Measurements from ENCODE around the gene GLE1. TPM values are rescaled to one million over a fixed set of nuclear protein-coding genes. Genes with fewer than 3 reads are reported as not detected.

The GLE1 gene
- total and polyA plus RNA-seq, 2 experiments from 2014 or later, result 13.3 to 19.5 TPM

DNA sequence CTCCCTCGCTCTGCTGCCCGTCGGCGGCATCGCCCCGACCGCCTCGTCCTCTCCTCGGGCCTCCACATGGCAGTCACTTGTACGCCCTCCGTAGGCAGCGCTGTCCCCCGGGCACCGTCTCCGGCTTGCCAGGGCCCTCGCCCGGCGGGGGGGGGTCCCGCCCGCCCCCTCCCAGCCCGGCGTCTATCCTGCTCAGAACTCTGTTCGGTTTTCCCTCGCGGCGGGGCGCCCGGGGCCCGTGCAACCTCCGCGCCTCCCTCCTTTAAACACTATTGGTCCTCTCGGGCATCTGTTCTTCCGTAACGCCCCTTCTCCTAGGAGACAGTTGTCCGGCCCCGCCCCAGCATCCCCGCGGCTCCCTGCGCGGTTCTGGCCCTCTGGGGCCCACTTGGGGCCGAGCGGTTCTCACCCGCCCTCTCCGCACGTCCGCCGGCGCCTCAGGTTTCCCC is 47.9 kb upstream of the GLE1 start:
- 0% methylated on average over 7 of the region's 48 CpGs for WGBS (ENCODE audit: low lambda C conversion rate, missing lambda C conversion rate)
- H2AFZ ChIP-seq, result peak overlapping the region; percentile 86
- peaks cover 6% of the 10 kb centered on the region for H3K4me1 ChIP-seq (ENCODE audit: insufficient read depth)
- peak overlapping the region; percentile 86 for H3K27ac ChIP-seq
- DNase-seq (ENCODE audit: low spot score), result peak; percentile 81
- TF ChIP-seq, protein P1, sequence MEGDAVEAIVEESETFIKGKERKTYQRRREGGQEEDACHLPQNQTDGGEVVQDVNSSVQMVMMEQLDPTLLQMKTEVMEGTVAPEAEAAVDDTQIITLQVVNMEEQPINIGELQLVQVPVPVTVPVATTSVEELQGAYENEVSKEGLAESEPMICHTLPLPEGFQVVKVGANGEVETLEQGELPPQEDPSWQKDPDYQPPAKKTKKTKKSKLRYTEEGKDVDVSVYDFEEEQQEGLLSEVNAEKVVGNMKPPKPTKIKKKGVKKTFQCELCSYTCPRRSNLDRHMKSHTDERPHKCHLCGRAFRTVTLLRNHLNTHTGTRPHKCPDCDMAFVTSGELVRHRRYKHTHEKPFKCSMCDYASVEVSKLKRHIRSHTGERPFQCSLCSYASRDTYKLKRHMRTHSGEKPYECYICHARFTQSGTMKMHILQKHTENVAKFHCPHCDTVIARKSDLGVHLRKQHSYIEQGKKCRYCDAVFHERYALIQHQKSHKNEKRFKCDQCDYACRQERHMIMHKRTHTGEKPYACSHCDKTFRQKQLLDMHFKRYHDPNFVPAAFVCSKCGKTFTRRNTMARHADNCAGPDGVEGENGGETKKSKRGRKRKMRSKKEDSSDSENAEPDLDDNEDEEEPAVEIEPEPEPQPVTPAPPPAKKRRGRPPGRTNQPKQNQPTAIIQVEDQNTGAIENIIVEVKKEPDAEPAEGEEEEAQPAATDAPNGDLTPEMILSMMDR (IDR thresholded peaks at IDR 0.05; ENCODE audit: poor library complexity), result no peak
- no peak for TF ChIP-seq EZH2phosphoT487 (IDR thresholded peaks at IDR 0.05; ENCODE audit: low read depth, severe bottlenecking, unreplicated experiment)
- TF ChIP-seq EZH2 (IDR thresholded peaks at IDR 0.05; ENCODE audit: borderline replicate concordance), result no peak
- H3K9me3 ChIP-seq (ENCODE audit: low read depth), result no peaks in the 10 kb centered on the region
- H3K27me3 ChIP-seq, result no peaks in the 10 kb centered on the region
- no peaks in the 10 kb centered on the region for H4K20me1 ChIP-seq (ENCODE audit: insufficient read depth, poor library complexity, severe bottlenecking)
- no peaks in the 10 kb centered on the region for H3K9me2 ChIP-seq (replicated peaks; ENCODE audit: insufficient read depth)
- H3K4me2 ChIP-seq, result peak overlapping the region; percentile 94
- no peaks in the 10 kb centered on the region for H3K36me3 ChIP-seq (replicated peaks; ENCODE audit: insufficient read depth, low read depth)
- H3K79me2 ChIP-seq, result peaks cover 12% of the 10 kb centered on the region
- peak overlapping the region; percentile 63 for H3K4me3 ChIP-seq

DNA sequence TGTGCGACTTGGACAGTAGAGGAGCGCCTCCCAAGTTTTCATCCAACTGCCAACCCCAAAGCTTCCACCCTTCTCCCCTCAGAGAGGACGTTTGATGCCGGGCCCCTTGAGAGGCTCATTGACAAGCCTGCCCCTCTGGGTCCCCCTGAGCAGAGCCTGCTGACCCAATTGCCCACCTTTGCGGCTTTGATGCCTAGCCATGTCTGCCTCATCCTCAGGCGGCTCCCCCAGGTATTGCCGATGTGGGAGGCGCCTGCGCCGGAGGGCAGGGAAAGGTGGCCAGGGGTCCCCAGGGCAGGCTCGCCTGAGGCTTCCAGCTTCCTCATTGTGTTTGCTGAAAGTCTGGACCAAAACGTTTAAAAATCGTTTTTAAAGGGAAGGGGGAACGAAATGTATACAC is 47.3 kb upstream of the GLE1 start:
- DNase-seq (ENCODE audit: low spot score), result no peak
- H2AFZ ChIP-seq, result no peak overlapping the region
- no peak overlapping the region for H3K27ac ChIP-seq
- TF ChIP-seq EZH2phosphoT487 (IDR thresholded peaks at IDR 0.05; ENCODE audit: low read depth, severe bottlenecking, unreplicated experiment) (no peak), EZH2 (IDR thresholded peaks at IDR 0.05; ENCODE audit: borderline replicate concordance) (no peak)
- TF ChIP-seq, protein P1 (IDR thresholded peaks at IDR 0.05; ENCODE audit: poor library complexity), result no peak
- H3K4me3 ChIP-seq, result peak overlapping the region; percentile 63
- 33% methylated on average over 14 of the region's 14 CpGs for whole genome bisulfite sequencing (ENCODE audit: low lambda C conversion rate, missing lambda C conversion rate)
- H3K9me3 ChIP-seq (ENCODE audit: low read depth), result no peaks in the 10 kb centered on the region
- peaks cover 6% of the 10 kb centered on the region for H3K4me1 ChIP-seq (ENCODE audit: insufficient read depth)
- H3K79me2 ChIP-seq, result peaks cover 12% of the 10 kb centered on the region
- H3K36me3 ChIP-seq (replicated peaks; ENCODE audit: insufficient read depth, low read depth), result no peaks in the 10 kb centered on the region
- H3K9me2 ChIP-seq (replicated peaks; ENCODE audit: insufficient read depth), result no peaks in the 10 kb centered on the region
- H4K20me1 ChIP-seq (ENCODE audit: insufficient read depth, poor library complexity, severe bottlenecking), result no peaks in the 10 kb centered on the region
- peak overlapping the region; percentile 94 for H3K4me2 ChIP-seq
- no peaks in the 10 kb centered on the region for H3K27me3 ChIP-seq

DNA sequence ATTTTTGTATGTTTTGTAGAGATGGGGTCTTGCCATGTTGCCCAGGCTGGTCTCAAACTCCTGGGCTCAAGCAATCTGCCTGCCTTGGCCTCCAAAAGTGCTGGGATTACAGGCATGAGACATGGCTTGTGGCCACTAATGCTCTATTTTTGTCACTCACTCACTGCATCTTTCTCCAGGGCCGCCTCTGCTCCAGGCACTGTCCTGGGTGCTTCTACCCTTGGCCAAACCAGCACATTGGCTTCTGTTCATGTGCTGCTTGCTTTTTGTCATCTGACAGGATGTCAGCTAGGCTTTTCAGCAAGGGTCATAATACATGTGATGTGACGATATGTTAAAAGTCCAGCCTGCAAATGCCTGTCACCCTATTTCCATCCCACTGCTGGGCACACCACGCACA is 45.5 kb upstream of the GLE1 start:
- no peaks in the 10 kb centered on the region for H3K9me3 ChIP-seq (ENCODE audit: low read depth)
- WGBS (ENCODE audit: low lambda C conversion rate, missing lambda C conversion rate), result 95% methylated on average over 3 of the region's 3 CpGs
- H3K27me3 ChIP-seq, result no peaks in the 10 kb centered on the region
- H3K27ac ChIP-seq, result no peak overlapping the region
- DNase-seq (ENCODE audit: low spot score), result no peak
- H4K20me1 ChIP-seq (ENCODE audit: insufficient read depth, poor library complexity, severe bottlenecking), result no peaks in the 10 kb centered on the region
- H3K9me2 ChIP-seq (replicated peaks; ENCODE audit: insufficient read depth), result no peaks in the 10 kb centered on the region
- H3K4me3 ChIP-seq, result no peak overlapping the region
- no peak overlapping the region for H3K4me2 ChIP-seq
- H3K36me3 ChIP-seq (replicated peaks; ENCODE audit: insufficient read depth, low read depth), result no peaks in the 10 kb centered on the region
- no peak for TF ChIP-seq EZH2phosphoT487 (IDR thresholded peaks at IDR 0.05; ENCODE audit: low read depth, severe bottlenecking, unreplicated experiment)
- TF ChIP-seq EZH2 (IDR thresholded peaks at IDR 0.05; ENCODE audit: borderline replicate concordance), result no peak
- TF ChIP-seq, protein P1 (IDR thresholded peaks at IDR 0.05; ENCODE audit: poor library complexity), result no peak
- no peak overlapping the region for H2AFZ ChIP-seq
- H3K4me1 ChIP-seq (ENCODE audit: insufficient read depth), result peaks cover 6% of the 10 kb centered on the region
- peaks cover 12% of the 10 kb centered on the region for H3K79me2 ChIP-seq

DNA sequence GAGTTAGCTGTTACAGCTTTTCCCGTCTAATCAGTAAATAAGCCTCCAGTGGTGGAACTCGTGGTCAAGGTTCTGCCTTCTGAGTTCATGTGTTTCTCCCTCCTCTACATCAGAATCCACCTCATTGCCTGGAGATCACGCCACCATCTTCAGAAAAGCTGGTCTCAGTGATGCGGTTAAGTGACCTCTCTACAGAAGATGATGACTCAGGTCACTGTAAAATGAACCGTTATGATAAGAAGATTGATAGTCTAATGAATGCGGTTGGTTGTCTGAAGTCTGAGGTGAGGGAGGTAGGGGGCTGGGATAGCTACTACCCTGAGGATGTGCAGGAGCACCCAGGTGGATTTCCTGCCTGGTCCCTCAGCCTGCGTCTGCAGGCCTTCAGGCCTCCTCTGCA is 35.4 kb upstream of the GLE1 start:
- H2AFZ ChIP-seq, result no peak overlapping the region
- H3K27ac ChIP-seq, result no peak overlapping the region
- DNase-seq (ENCODE audit: low spot score), result no peak
- H4K20me1 ChIP-seq (ENCODE audit: insufficient read depth, poor library complexity, severe bottlenecking), result no peaks in the 10 kb centered on the region
- no peak for TF ChIP-seq EZH2phosphoT487 (IDR thresholded peaks at IDR 0.05; ENCODE audit: low read depth, severe bottlenecking, unreplicated experiment)
- H3K4me2 ChIP-seq, result no peak overlapping the region
- H3K4me1 ChIP-seq (ENCODE audit: insufficient read depth), result no peaks in the 10 kb centered on the region
- no peaks in the 10 kb centered on the region for H3K9me3 ChIP-seq (ENCODE audit: low read depth)
- WGBS (ENCODE audit: low lambda C conversion rate, missing lambda C conversion rate), result 91% methylated on average over 7 of the region's 7 CpGs
- H3K9me2 ChIP-seq (replicated peaks; ENCODE audit: insufficient read depth), result no peaks in the 10 kb centered on the region
- no peak overlapping the region for H3K4me3 ChIP-seq
- H3K27me3 ChIP-seq, result no peaks in the 10 kb centered on the region
- no peaks in the 10 kb centered on the region for H3K79me2 ChIP-seq
- no peaks in the 10 kb centered on the region for H3K36me3 ChIP-seq (replicated peaks; ENCODE audit: insufficient read depth, low read depth)
